Adrenal gland (tissue), 12 donors: ENCODE results near the gene KRT77. TPM values are rescaled to one million over a fixed set of nuclear protein-coding genes. Genes with fewer than 3 reads are reported as not detected.

Source experiments
- DNase-seq, 7 donors: peaks; one replicate each; pipeline ENCODE4 v3.0.0-alpha.2; 2019 to 2020
- H3K27ac ChIP-seq, 5 donors: fragments of 200-600 bp; sonication (generic) in 4 of 5; 1 replicate in 3 of 5; 2 replicates in 2 of 5; pipeline versions ENCODE4 v1.5.1 to v1.8.0; 2016 to 2020; ENCODE audit warnings: mild to moderate bottlenecking in 1 of 5
- H3K27me3 ChIP-seq: fragments of 200-600 bp; 2 replicates; pipeline ENCODE4 v1.8.0; 2021
- H3K36me3 ChIP-seq, 2 donors: fragments of 200-600 bp; replicated peaks in 1 of 2; 1 replicate in 1 of 2; 2 replicates in 1 of 2; pipeline versions ENCODE4 v1.5.1 to v1.8.0; 2018 to 2022
- H3K4me1 ChIP-seq, 2 donors: fragments of 200-600 bp; replicated peaks in 1 of 2; 1 replicate in 1 of 2; 2 replicates in 1 of 2; pipeline versions ENCODE4 v1.5.1 to v1.8.0; 2018 to 2021
- H3K4me3 ChIP-seq, 4 donors: fragments of 200-600 bp; sonication (generic) in 3 of 4; one replicate each; pipeline ENCODE4 v1.5.1; 2016 to 2018
- H3K9me3 ChIP-seq, 3 donors: fragments of 200-600 bp; sonication (generic) in 1 of 3; replicated peaks in 1 of 3; 1 replicate in 2 of 3; 2 replicates in 1 of 3; pipeline versions ENCODE4 v1.5.1 to v1.8.0; 2016 to 2021
- POLR2A ChIP-seq, 2 donors: fragments of 450-650 bp; IDR thresholded peaks; one replicate each; pipeline ENCODE4 v1.6.1; 2017; ENCODE audit warnings: antibody characterized with exemption in 2 of 2, mild to moderate bottlenecking in 2 of 2, moderate library complexity in 1 of 2
- WGBS, 4 donors: extraction: QIAGEN DNeasy Blood & Tissue Kit in 2 of 4; methylation state at CpG; one replicate each; pipeline versions ENCODE4 v1.1.5 to v1.1.7; 2013 to 2017; 5-methylcytosine and 5-hydroxymethylcytosine counted together
- intact Hi-C, 2 donors: fragments of 100-400 bp; cut with DNase I; formaldehyde crosslinking; loops; one replicate each; pipeline versions ENCODE4 v1.14.1 to v1.15.0; 2022 to 2023
- polyA plus RNA-seq, 3 donors: library from polyadenylated mRNA; stranded (reverse); fragments of 200-250 nt in 2 of 3; fragments of 350-450 nt in 1 of 3; fragmentation: Illumina TruSeq in 1 of 3; extraction: RNeasy Lipid Tissue Mini Kit (QIAGEN cat#74804) in 1 of 3; gene quantifications; one replicate each; pipeline ENCODE4 v1.2.3, GENCODE V29; 2013 to 2014
- total RNA-seq, 9 donors: library from RNA; depleted of rRNA in 4 of 9; stranded (reverse); fragments of >200 nt in 4 of 9; fragments of 120-200 nt in 1 of 9; fragmentation: NEBNext Ultra II Directional in 1 of 9; extraction: Animal tissue kit (Norgen Biotek cat#: 25700) in 1 of 9; gene quantifications; one replicate each; pipeline versions ENCODE4 v1.1.0 to v1.2.4, GENCODE V29; 2013 to 2023
- TF ChIP-seq, protein P1 (sequence below), 6 experiments: fragments of 450-650 bp in 4 of 6; fragments of 200-600 bp in 2 of 6; sonication (generic) in 1 of 6; IDR thresholded peaks; 1 replicate in 5 of 6; 2 replicates in 1 of 6; pipeline versions ENCODE4 v1.5.1 to v1.8.0; 2016 to 2021; ENCODE audit warnings: antibody characterized with exemption in 6 of 6, mild to moderate bottlenecking in 2 of 6, moderate library complexity in 1 of 6
- donor health status: healthy with polysubstance abuse.
- donor health status: Bipolar disorder and iron deficiency.
- donor health status: DM: yes; HTN: yes; CAD: no.
- donor health status: DM: no; HTN: no; CAD: no.
- donor health status: DM: no; HTN: no; CAD: no.
- donor health status: DM: yes; HTN: yes; CAD: no.

KRT77 gene
- total and polyA plus RNA-seq, 12 donors, result not detected

DNA sequence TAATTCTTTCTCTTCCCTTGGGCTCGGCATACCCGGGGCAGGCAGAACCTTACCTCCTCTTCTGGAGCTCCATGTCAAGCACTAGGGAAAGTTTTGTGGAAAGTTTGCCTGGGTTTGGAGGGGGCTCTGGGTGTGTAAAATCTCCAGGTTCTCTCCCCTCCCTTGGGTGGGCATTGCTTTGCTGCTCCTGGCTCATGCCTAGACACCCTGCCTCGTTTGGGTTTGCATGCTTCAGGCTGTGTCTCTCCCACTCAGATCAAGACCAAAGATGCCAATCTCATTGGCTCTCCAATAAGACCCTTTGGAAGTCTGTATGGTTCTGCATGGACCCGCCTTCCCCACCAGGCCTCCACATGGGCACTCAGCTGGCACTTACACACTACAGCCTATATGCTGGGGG, 45.1 kb downstream of the KRT77 start:
- no peaks in the 10 kb centered on the region for H3K36me3 ChIP-seq
- H3K4me1 ChIP-seq, result no peaks in the 10 kb centered on the region
- peaks cover 10% of the 10 kb centered on the region for H3K27me3 ChIP-seq
- H3K9me3 ChIP-seq, result no peaks in the 10 kb centered on the region
- TF ChIP-seq, protein P1, sequence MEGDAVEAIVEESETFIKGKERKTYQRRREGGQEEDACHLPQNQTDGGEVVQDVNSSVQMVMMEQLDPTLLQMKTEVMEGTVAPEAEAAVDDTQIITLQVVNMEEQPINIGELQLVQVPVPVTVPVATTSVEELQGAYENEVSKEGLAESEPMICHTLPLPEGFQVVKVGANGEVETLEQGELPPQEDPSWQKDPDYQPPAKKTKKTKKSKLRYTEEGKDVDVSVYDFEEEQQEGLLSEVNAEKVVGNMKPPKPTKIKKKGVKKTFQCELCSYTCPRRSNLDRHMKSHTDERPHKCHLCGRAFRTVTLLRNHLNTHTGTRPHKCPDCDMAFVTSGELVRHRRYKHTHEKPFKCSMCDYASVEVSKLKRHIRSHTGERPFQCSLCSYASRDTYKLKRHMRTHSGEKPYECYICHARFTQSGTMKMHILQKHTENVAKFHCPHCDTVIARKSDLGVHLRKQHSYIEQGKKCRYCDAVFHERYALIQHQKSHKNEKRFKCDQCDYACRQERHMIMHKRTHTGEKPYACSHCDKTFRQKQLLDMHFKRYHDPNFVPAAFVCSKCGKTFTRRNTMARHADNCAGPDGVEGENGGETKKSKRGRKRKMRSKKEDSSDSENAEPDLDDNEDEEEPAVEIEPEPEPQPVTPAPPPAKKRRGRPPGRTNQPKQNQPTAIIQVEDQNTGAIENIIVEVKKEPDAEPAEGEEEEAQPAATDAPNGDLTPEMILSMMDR (IDR thresholded peaks at IDR 0.05), result no peak
- TF ChIP-seq POLR2A (IDR thresholded peaks at IDR 0.05), result no peak
- 73 to 80% (median 74%) methylated on average over 3 to 4 of the region's 4 CpGs for WGBS, 4 donors
- H3K27ac ChIP-seq, result no peak overlapping the region
- intact Hi-C loops, result no loop called here
- no peak for DNase-seq
- no peak overlapping the region for H3K4me3 ChIP-seq

DNA sequence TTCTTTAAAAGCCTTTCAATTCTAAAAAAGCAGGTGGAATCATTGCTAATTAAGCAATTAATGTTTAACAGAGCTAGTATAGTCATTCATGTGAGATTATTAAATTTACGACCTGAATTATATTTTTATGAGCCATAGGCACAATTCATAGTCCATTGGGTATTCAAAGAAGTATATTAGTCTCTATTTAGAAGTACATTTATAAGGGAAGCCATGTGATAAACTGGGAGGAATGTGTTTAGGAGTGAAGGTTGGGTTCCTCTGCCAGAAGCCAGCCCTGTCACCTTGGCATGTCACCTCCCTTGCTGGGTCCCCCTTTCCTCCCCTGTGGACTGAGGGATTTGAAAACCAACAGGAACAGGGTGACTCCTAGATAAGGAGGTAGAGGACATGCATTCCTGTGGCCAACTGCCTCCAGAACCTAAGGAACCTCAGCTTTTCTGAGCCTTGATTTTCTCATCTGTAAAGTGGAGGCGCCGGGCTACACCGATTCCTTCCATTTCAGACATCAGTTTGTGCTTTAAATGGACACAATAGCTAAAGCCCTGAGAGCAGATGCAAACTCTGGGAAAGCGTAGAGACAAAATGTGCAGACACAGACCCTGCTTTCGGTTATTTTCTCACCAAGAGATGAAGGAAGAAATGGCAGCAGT, 45.9 kb downstream of the KRT77 start:
- Histone ChIP-seq H3K36me3 (no peaks in the 10 kb centered on the region), H3K4me3 (no peak overlapping the region), H3K4me1 (no peaks in the 10 kb centered on the region), H3K9me3 (no peaks in the 10 kb centered on the region), H3K27ac (no peak overlapping the region), H3K27me3 (peaks cover 13% of the 10 kb centered on the region)
- intact Hi-C loops, result no loop called here
- TF ChIP-seq, protein P1 (IDR thresholded peaks at IDR 0.05), result no peak
- TF ChIP-seq POLR2A (IDR thresholded peaks at IDR 0.05), result no peak
- no peak for DNase-seq
- 75 to 87% (median 82%) methylated on average over 6 of the region's 6 CpGs for WGBS, 4 donors

DNA sequence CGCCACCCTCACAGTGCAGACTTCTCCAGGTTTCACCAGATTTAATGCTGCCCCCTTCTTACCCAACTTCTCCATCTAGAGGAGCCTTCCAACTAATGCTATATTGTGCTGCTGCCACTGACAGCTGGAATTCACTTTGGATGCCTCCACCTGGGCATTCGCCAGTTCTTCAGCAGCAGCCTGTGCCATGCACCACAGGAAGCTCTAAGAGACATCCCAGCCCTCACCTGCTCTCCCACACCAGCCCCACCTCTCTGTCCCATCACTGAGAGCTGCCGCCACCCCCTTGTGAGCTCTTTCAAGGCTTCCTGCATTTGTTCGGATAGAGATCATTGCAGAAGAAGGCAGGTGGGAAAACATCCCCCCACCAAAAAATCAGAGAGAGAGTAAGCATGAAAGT, 46.7 kb downstream of the KRT77 start:
- H3K27ac ChIP-seq, result no peak overlapping the region
- peaks cover 13% of the 10 kb centered on the region for H3K27me3 ChIP-seq
- no peak for TF ChIP-seq POLR2A (IDR thresholded peaks at IDR 0.05)
- TF ChIP-seq, protein P1 (IDR thresholded peaks at IDR 0.05), result no peak
- no peak for DNase-seq
- no peaks in the 10 kb centered on the region for H3K4me1 ChIP-seq
- 76 to 84% (median 79%) methylated on average over 4 of the region's 4 CpGs for WGBS, 4 donors
- H3K36me3 ChIP-seq, result no peaks in the 10 kb centered on the region
- intact Hi-C loops, result no loop called here
- no peaks in the 10 kb centered on the region for H3K9me3 ChIP-seq
- no peak overlapping the region for H3K4me3 ChIP-seq

DNA sequence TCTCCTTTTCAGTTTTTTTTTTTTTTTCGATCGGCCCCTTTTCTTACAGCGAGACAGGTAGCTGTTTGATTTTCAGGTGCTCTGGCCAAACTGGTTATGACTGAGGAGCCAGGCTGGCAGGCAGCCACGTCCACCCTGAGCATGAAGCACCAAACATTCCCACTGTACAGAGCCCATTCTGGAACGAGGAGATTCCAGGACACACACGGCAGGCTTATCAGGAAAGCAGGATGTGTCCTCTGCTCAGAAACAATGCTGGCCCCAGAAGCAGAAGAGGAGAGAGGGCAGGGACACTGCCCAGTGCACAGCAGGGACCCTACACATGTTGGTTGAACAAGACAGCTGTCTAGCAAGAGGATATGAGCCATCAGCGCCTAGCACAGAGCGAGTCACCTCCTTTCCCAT, 47.6 kb downstream of the KRT77 start:
- intact Hi-C loops, result no loop called here
- TF ChIP-seq POLR2A (IDR thresholded peaks at IDR 0.05), result no peak
- TF ChIP-seq, protein P1 (IDR thresholded peaks at IDR 0.05), result no peak
- H3K27ac ChIP-seq, result no peak overlapping the region
- H3K9me3 ChIP-seq, result no peaks in the 10 kb centered on the region
- H3K4me3 ChIP-seq, result no peak overlapping the region
- 58 to 70% (median 63%) methylated on average over 8 of the region's 8 CpGs for WGBS, 4 donors
- no peaks in the 10 kb centered on the region for H3K36me3 ChIP-seq
- DNase-seq, result no peak
- no peaks in the 10 kb centered on the region for H3K4me1 ChIP-seq
- peaks cover 13% of the 10 kb centered on the region for H3K27me3 ChIP-seq
